BLaER1 treated with 17β-estradiol and CSF1 and Interleukin-3, amounts not matched to agents 10 nM and 100 nM (cell line): ENCODE results near the gene PRKCH.

ENCODE experiments used
- H3K27ac ChIP-seq, 11 experiments: shearing (Covaris generic); formaldehyde crosslinking; 2 replicates each; pipeline ENCODE4 v1.8.1; 2022
- H3K27me3 ChIP-seq, 11 experiments: shearing (Covaris generic); formaldehyde crosslinking; 2 replicates each; pipeline ENCODE4 v1.8.1; 2022
- H3K36me3 ChIP-seq, 11 experiments: shearing (Covaris generic); formaldehyde crosslinking; 2 replicates each; pipeline ENCODE4 v1.8.1; 2022
- H3K4me1 ChIP-seq, 10 experiments: shearing (Covaris generic); formaldehyde crosslinking; 2 replicates each; pipeline ENCODE4 v1.8.1; 2022
- H3K4me2 ChIP-seq, 11 experiments: shearing (Covaris generic); formaldehyde crosslinking; 2 replicates each; pipeline ENCODE4 v1.8.1; 2022
- H3K4me3 ChIP-seq, 10 experiments: shearing (Covaris generic); formaldehyde crosslinking; 2 replicates each; pipeline ENCODE4 v1.8.1; 2022
- H3K9ac ChIP-seq, 11 experiments: shearing (Covaris generic); formaldehyde crosslinking; 2 replicates each; pipeline ENCODE4 v1.8.1; 2022
- H3K9me3 ChIP-seq, 11 experiments: shearing (Covaris generic); formaldehyde crosslinking; replicated peaks in 1 of 11; 2 replicates each; pipeline ENCODE4 v1.8.1; 2022
- H4K20me1 ChIP-seq, 11 experiments: shearing (Covaris generic); formaldehyde crosslinking; 2 replicates each; pipeline ENCODE4 v1.8.1; 2022
- Cebpa-rat ChIP-seq, 11 experiments: shearing (Covaris generic); IDR thresholded peaks; 2 replicates each; pipeline ENCODE4 v1.8.1; 2022

PRKCH gene

DNA sequence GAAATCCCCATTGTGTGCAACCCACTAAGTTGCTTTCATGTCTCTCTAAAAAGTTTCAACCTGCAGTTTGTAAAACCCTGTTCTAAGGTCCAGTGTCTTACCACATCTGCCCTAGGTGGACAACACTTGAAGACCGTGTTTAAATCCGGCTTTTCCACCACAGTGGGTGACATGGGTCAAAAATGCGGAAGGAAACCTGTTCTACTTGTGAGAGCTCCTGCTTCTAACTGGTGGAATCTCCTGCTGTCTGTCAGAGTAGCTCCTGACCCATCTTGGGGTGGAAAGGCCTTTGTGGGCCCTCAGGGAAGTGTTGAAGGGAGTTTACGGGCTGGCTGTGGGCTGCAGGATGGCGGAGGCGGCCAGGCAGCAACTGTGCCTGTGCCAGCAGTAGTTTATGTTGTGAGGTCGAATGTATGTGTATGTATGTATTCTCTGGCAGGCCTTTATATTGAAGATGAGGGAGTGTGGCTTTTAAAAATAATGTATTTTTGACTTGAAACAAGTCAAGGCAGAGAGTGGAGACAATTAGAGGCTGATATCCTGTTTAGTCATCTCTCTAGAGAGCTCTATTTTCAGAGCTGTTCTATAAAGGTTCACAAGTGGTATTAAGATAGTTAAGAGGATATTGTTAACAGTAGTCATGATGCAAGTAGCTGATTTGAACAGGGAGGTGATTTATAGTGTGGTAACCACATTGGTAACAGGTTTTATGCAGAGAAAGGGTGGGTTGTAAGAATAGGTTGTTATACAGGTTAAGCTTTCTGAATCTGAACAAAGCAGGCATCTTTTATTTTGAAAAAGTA lies 67.0 kb downstream of the PRKCH start:
- Histone ChIP-seq H3K4me3 (peak overlapping the region in 3 of 10 experiments; percentile 7 to 30 (median 10); a peak in 5 of 20 replicates), H3K9ac (peak overlapping the region in 9 of 11 experiments; percentile 42 to 75 (median 58); a peak in 17 of 22 replicates), H3K36me3 (peaks cover 0 to 3% (median 0%) of the 10 kb centered on the region in 11 experiments; a peak in 3 of 22 replicates), H3K9me3 (peaks cover 0 to 3% (median 0%) of the 10 kb centered on the region in 11 experiments; a peak in 3 of 22 replicates), H3K27me3 (no peaks in the 10 kb centered on the region), H3K4me2 (peak overlapping the region; percentile 64 to 84 (median 80)), H4K20me1 (no peaks in the 10 kb centered on the region; a peak in 3 of 22 replicates), H3K4me1 (peaks cover 49 to 88% (median 80%) of the 10 kb centered on the region in 10 experiments), H3K27ac (peak overlapping the region; percentile 13 to 85 (median 67); a peak in 21 of 22 replicates)
- no peak for TF ChIP-seq Cebpa-rat (IDR thresholded peaks at IDR 0.05)

DNA sequence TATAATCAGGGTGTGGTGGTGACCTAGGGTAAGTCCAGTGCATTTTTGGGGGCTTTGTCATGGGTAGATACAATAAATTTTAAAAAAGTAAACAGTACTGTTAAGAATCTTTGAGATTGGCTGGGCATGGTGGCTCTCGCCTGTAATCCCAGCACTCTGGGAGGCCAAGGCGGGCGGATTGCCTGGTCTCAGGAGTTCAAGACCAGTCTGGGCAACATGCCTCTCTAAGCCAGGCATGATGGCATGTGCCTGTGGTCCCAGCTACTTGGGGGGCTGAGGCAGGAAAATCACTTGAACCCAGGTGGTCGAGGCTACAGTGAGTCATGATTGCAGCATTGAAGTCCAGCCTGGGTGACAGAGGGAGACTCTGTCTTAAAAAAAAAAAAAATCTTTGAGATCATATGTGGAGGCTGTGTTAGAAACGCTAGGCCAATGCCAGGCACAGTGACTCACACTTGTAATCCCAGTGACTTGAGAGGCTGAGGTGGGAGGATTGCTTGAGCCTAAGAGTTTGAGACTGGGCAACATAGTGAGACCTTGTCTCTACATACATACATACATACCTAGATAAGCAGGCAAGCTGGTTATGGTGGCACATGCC lies 67.7 kb downstream of the PRKCH start:
- H3K4me3 ChIP-seq = peak overlapping the region in 2 of 10 experiments; percentile 10 to 30; a peak in 4 of 20 replicates
- H3K27ac ChIP-seq = peak overlapping the region; percentile 13 to 85 (median 67); a peak in 19 of 22 replicates
- no peak for TF ChIP-seq Cebpa-rat (IDR thresholded peaks at IDR 0.05)
- H4K20me1 ChIP-seq = no peaks in the 10 kb centered on the region; a peak in 3 of 22 replicates
- no peaks in the 10 kb centered on the region for H3K27me3 ChIP-seq
- H3K36me3 ChIP-seq = peaks cover 0 to 10% (median 0%) of the 10 kb centered on the region in 11 experiments; a peak in 5 of 22 replicates
- H3K9me3 ChIP-seq = peaks cover 0 to 9% (median 0%) of the 10 kb centered on the region in 11 experiments; a peak in 3 of 22 replicates
- H3K4me2 ChIP-seq = peak overlapping the region; percentile 64 to 84 (median 80)
- H3K9ac ChIP-seq = peak overlapping the region in 7 of 11 experiments; percentile 42 to 75 (median 61); a peak in 11 of 22 replicates
- H3K4me1 ChIP-seq = peaks cover 49 to 85% (median 78%) of the 10 kb centered on the region in 10 experiments

DNA sequence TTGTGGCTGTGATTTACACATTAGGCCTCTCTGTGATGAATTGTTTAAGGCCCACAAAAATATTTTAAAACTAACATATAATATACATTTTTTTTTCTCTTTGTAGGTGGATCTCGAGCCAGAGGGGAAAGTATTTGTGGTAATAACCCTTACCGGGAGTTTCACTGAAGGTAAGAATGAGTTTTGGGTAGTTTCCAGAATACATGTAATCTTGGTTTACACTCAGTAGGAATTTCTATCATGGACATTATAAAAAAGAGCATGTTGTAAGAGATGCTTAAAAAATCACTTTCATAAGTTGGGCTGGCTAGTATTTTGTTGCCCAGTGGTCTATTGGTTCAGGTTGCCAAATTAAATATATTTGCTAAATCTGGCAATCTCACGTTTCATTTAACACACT lies 69.7 kb downstream of the PRKCH start:
- no peaks in the 10 kb centered on the region for H4K20me1 ChIP-seq
- peak overlapping the region in 6 of 11 experiments; percentile 0 to 85 (median 80); a peak in 8 of 22 replicates for H3K27ac ChIP-seq
- peak overlapping the region in 1 of 10 experiments; percentile 20; a peak in 2 of 20 replicates for H3K4me3 ChIP-seq
- H3K9ac ChIP-seq = peak overlapping the region in 1 of 11 experiments; percentile 33; a peak in 1 of 22 replicates
- H3K4me1 ChIP-seq = peaks cover 37 to 64% (median 57%) of the 10 kb centered on the region in 10 experiments
- no peak for TF ChIP-seq Cebpa-rat (IDR thresholded peaks at IDR 0.05)
- peak overlapping the region; percentile 58 to 84 (median 80); a peak in 20 of 22 replicates for H3K4me2 ChIP-seq
- H3K9me3 ChIP-seq = peaks cover 0 to 9% (median 0%) of the 10 kb centered on the region in 11 experiments; a peak in 3 of 22 replicates
- no peaks in the 10 kb centered on the region for H3K27me3 ChIP-seq
- H3K36me3 ChIP-seq = peaks cover 0 to 22% (median 4%) of the 10 kb centered on the region in 11 experiments; a peak in 6 of 22 replicates

DNA sequence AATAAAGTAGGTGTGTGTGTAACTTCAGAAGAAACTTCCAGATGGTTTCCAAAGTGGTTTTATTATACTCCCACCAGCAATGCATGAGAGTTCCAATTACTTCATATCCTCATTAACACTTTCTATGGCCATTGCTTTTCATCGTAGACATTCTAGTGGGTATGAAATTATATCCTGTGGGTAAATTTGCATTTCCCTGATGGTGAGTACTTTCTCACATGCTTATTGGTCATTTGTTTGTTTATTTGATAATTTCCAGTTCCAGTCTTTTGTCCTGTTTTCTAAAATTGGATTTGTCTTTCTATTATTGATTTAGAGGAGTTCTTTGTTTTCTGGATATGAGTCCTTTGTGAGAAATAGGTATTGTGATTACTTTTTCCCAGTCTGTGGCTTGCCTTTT lies 70.9 kb downstream of the PRKCH start:
- no peaks in the 10 kb centered on the region for H4K20me1 ChIP-seq
- H3K9ac ChIP-seq = no peak overlapping the region
- no peaks in the 10 kb centered on the region for H3K27me3 ChIP-seq
- H3K4me1 ChIP-seq = peaks cover 37 to 52% (median 45%) of the 10 kb centered on the region in 10 experiments
- H3K36me3 ChIP-seq = peaks cover 0 to 22% (median 4%) of the 10 kb centered on the region in 11 experiments; a peak in 6 of 22 replicates
- H3K4me3 ChIP-seq = no peak overlapping the region
- peak overlapping the region in 2 of 11 experiments; percentile 3 to 70; a peak in 1 of 22 replicates for H3K4me2 ChIP-seq
- no peak for TF ChIP-seq Cebpa-rat (IDR thresholded peaks at IDR 0.05)
- no peak overlapping the region for H3K27ac ChIP-seq
- H3K9me3 ChIP-seq = peaks cover 0 to 9% (median 0%) of the 10 kb centered on the region in 11 experiments; a peak in 3 of 22 replicates

DNA sequence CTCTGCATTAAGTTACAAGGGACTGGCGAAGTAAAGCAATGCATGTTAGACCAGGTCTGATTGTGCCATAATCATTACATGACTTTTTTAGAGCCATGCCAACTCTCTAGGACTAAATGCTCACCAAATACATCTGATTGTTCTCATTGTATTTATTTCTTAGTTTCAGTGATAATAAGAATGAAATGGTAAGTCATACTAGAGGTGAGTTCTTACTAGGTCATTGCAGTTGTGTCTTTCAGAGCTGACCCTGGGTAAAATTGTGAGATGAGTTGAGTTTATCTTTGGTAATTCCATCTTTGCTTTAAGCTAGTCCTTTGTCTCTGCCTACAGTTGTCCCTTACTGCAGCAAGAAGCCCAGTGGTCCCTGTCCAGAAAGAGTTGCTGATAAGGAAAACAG lies 73.2 kb downstream of the PRKCH start:
- no peak overlapping the region for H3K27ac ChIP-seq
- H3K36me3 ChIP-seq = peaks cover 0 to 22% (median 4%) of the 10 kb centered on the region in 11 experiments; a peak in 6 of 22 replicates
- peaks cover 19 to 30% (median 23%) of the 10 kb centered on the region in 10 experiments for H3K4me1 ChIP-seq
- no peak overlapping the region for H3K9ac ChIP-seq
- peaks cover 0 to 9% (median 0%) of the 10 kb centered on the region in 11 experiments; a peak in 3 of 22 replicates for H3K9me3 ChIP-seq
- no peaks in the 10 kb centered on the region for H3K27me3 ChIP-seq
- H3K4me2 ChIP-seq = no peak overlapping the region
- no peaks in the 10 kb centered on the region for H4K20me1 ChIP-seq
- H3K4me3 ChIP-seq = no peak overlapping the region
- TF ChIP-seq Cebpa-rat (IDR thresholded peaks at IDR 0.05) = no peak

DNA sequence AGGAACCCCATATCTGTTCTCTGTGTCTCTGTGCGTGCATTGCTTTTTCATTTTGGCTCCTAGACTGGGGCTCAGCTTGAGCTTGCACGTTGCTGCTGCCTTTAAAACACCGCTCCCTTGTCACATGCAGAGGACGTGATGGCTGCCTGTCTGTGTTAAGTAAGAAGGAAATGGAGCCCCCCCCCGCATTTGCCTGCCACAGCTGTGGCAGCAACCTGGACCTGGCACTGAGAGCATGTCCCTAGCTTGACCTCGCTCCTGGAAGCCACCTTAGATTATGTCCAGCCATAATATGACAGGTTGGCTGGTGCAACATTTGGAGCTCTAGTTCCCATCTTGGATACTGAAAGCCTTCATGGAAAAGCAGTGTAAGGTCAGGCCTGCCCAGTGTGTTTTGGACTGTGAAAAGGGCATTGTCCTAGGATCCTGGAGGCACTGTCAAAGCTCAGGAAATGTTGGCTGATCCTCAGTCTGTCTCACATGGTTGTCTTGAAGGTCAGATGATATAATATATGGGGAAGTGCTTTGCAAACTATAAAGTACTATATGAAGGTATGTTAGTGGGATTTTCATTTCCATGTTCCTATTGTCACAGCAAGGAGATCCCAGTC lies 73.8 kb downstream of the PRKCH start:
- Histone ChIP-seq H4K20me1 (no peaks in the 10 kb centered on the region), H3K4me1 (peaks cover 12 to 23% (median 16%) of the 10 kb centered on the region in 10 experiments), H3K36me3 (peaks cover 0 to 22% (median 4%) of the 10 kb centered on the region in 11 experiments; a peak in 6 of 22 replicates), H3K9ac (no peak overlapping the region), H3K27me3 (no peaks in the 10 kb centered on the region), H3K27ac (no peak overlapping the region), H3K4me3 (no peak overlapping the region), H3K9me3 (peaks cover 0 to 9% (median 0%) of the 10 kb centered on the region in 11 experiments; a peak in 3 of 22 replicates), H3K4me2 (no peak overlapping the region)
- TF ChIP-seq Cebpa-rat (IDR thresholded peaks at IDR 0.05) = no peak

DNA sequence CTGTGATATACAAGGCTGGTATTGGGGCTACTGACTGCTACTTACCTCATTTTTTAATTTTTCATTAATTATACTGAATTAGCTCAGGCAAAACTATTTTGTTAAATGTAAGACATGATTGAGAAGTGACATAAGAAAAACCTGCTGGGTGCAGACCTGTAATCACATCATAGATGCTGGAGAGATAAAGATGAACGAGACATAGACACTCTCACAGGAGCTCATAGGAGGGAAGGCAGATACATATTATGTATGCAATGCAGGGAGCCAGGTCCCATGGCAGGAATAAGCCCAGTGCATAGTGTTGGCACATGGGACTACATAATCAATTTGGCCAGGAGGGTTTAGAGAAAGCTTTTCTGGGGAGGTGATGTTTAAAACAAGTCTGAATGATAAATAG lies 74.9 kb downstream of the PRKCH start:
- TF ChIP-seq Cebpa-rat (IDR thresholded peaks at IDR 0.05) = no peak
- Histone ChIP-seq H3K9me3 (peaks cover 0 to 9% (median 0%) of the 10 kb centered on the region in 11 experiments; a peak in 3 of 22 replicates), H4K20me1 (no peaks in the 10 kb centered on the region), H3K27ac (no peak overlapping the region), H3K27me3 (no peaks in the 10 kb centered on the region), H3K4me2 (no peak overlapping the region), H3K9ac (no peak overlapping the region), H3K4me3 (no peak overlapping the region), H3K4me1 (peaks cover 2 to 13% (median 6%) of the 10 kb centered on the region in 10 experiments; a peak in 16 of 20 replicates), H3K36me3 (peaks cover 0 to 22% (median 4%) of the 10 kb centered on the region in 11 experiments; a peak in 6 of 22 replicates)

DNA sequence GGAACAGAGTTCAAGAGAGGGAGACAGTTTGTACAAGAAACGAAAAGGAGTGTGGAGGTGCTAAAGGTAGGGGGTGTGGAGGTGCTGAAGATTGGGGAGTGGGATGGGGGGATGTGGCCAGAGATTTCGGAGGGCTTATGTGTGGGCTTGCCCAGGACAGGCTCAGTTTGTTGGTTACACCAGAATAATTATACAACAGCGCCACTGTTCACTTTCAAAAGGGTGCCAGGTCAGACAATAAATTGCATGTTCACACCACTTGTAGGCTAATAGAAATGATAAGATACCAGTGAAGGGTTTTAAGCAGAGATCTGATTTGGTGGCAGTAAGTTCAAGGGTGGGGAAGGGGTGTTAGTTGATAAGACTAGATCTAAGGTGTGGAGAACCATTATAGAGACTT lies 75.3 kb downstream of the PRKCH start:
- Histone ChIP-seq H4K20me1 (no peaks in the 10 kb centered on the region), H3K27me3 (no peaks in the 10 kb centered on the region), H3K9ac (no peak overlapping the region)

More for the DNA sequence above, 75.3 kb downstream of the PRKCH start:
- peaks cover 0 to 8% (median 1%) of the 10 kb centered on the region in 10 experiments; a peak in 9 of 20 replicates for H3K4me1 ChIP-seq
- H3K4me3 ChIP-seq = no peak overlapping the region
- peaks cover 0 to 9% (median 0%) of the 10 kb centered on the region in 11 experiments; a peak in 3 of 22 replicates for H3K9me3 ChIP-seq
- no peak for TF ChIP-seq Cebpa-rat (IDR thresholded peaks at IDR 0.05)
- H3K4me2 ChIP-seq = no peak overlapping the region
- H3K36me3 ChIP-seq = peaks cover 0 to 22% (median 4%) of the 10 kb centered on the region in 11 experiments; a peak in 6 of 22 replicates
- H3K27ac ChIP-seq = no peak overlapping the region
